OCI-M2 (cell line): ENCODE data around the gene TNC.

Experiments
- DNase-seq: peaks from one replicate; lab custom pipeline; 2025; ENCODE audit not compliant: unreplicated experiment; lab: John Stamatoyannopoulos, UW

The TNC gene

GRCh38 chr9:114973216-114973615 is 144.7 kb downstream of the TNC start:
- no peak for DNase-seq

GRCh38 chr9:114972510-114973136 is 145.3 kb downstream of the TNC start:
- no peak for DNase-seq
